H54 (cell line): Measurements from ENCODE around the gene CYTIP.

Source experiments
- DNase-seq: peaks from one replicate; pipeline ENCODE4 v3.0.0; 2011; ENCODE audit warnings: low spot score, mixed read lengths; ENCODE audit not compliant: insufficient read length
- FAIRE-seq: peaks from 3 replicates; lab custom pipeline; 2011; peaks lifted over from hg19 to GRCh38; lab: Jason Lieb, UNC
- POLR2A ChIP-seq: IDR thresholded peaks from 2 replicates; pipeline ENCODE4 v1.6.1; 2011; ENCODE audit warnings: low read depth, mild to moderate bottlenecking, low read length

The CYTIP gene

DNA sequence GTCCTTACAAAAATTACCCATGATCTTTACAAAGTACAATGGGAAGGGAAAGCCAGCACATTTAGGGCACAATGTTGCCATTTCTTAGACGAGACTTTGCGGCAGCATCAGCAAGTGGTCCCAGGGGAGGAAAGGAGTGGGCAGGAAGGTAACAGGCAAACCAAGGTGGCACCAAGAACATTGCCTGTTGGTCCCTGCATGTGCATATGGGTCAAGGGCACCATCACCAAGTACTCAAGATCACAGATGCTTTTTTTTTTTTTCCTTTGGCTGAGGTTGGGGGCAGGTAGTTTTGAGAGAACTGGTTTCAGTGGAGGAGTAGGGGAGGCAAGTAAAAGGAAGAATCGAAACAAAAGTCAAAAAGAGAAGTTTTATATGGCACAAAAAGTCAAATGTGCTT is 752 bp upstream of the CYTIP start:
- TF ChIP-seq POLR2A: no peak
- FAIRE-seq: no peak
- no peak for DNase-seq

DNA sequence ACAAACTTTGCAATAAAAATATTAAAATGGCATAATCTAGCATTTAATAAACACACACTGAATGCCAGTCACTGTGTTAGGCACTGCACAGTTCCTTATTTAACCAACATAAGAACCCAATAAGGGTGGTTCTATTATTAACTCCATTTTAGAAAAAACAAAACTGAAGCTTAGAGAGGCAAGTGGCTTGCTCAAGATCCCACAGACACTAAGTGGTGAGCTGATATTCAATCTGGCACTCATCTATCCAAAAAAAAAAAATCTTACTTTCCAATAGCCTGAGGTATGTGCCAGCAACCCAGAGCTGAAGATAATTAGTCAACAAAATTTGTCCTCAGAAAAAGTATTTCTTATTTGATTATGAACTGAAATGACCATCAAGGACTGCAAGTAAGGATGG is 799 bp downstream of the CYTIP start:
- no peak for DNase-seq
- no peak for FAIRE-seq
- no peak for TF ChIP-seq POLR2A

DNA sequence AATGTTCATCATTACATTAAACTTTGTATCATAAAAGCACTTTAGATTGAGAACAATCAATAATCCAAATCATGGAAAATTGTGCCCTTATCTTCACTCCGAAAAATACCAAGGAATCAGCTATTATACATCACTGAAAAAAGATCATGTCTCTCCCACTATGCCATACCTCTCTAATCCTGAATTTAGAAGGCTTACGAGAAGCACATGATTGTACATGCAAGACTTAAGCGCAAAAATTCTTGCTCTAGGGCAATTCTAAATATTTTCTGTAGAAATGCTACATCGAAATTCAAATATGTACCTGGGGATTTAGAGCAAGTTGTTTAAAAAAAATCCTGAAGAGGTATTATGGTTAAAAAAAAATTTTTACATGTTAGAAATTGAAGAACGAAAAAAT is 1.3 kb downstream of the CYTIP start:
- TF ChIP-seq POLR2A: no peak
- FAIRE-seq (no peak), DNase-seq (no peak)

DNA sequence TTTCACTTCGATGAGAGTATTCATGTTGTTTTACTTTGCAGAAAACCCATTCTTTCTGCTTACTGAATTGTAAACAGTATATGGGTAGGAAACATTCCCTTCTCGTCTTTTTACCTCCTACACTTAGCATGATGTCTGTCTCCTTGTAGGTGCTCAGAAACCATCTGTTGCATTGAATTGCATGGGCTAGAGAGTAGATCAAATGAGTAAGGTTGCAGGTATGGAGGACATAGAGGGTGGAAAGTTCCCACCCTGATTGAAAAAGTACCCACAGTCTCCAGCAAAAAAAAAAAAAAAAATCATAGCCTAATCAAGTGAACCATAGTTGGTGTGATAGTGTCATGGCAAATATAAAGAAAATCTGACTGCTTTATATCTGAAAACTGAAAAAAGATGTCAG is 1.7 kb downstream of the CYTIP start:
- DNase-seq: no peak
- FAIRE-seq: no peak
- no peak for TF ChIP-seq POLR2A

DNA sequence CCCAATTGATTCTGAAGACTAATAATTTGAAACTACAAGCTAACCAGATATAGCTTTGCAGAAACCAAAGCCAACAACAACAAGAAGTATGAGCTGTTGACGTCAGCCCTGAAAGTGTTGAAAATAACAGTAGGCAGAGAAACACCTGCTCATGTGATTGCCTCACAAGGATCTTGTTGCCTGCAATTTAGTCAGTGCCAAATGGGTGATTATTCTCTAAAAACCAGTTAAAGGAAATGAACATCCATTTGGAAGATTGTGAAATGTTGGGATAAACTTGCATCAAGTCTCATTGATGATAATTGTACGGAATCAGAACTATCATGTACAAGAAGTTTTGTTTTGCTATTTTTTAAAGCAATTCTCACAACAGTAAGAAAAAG is 2.8 kb downstream of the CYTIP start:
- TF ChIP-seq POLR2A: no peak
- DNase-seq (no peak), FAIRE-seq (no peak)

DNA sequence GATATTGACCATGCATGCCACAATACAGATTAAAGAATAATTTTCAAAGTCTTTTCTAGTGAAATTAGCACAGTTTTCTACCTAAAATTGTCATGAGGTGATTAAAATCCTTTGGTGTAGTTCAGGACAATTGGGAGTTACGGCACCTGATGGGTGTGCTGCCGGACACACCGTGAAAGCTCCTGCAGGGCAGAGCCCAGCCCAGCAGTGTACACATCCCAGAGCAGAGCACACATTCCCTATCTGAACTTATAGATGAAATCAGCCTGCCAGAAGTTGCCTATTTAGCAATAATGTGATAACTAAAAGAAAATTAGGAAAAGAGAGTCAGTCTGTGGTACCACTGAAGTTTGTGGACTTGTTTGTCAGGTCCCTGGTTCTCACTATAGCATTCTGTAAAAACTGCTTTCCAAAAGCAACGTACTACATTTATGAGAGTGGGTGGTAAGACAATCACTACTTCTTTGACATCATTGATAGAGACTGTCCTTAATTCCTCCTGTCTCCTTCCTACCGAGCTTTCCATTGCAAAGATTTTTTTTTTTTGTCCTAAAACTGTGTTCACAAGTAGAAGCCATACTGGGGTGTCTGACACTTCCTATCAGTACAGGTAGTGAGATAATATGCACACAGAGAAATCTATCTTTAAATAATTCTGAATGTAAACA is 3.4 kb downstream of the CYTIP start:
- DNase-seq (no peak), FAIRE-seq (no peak)
- no peak for TF ChIP-seq POLR2A

DNA sequence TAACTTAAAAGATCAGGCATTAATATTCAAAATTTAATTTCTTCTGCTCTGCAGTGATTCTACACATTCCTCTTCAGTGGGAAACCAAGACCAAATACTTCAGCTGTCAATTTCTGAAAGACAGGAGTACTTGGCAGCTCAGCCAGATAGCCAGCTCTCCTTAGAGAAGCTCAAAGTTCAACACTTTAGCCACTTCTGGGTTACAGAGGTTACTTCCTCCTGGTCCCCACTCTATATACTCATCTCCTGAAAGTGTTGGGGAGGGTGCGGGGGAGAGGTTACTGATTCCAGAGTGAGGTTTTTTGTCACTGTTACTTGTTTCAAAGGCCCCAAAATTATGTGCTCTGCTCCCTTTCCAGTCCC is 4.1 kb downstream of the CYTIP start:
- no peak for FAIRE-seq
- DNase-seq: no peak
- TF ChIP-seq POLR2A: no peak

DNA sequence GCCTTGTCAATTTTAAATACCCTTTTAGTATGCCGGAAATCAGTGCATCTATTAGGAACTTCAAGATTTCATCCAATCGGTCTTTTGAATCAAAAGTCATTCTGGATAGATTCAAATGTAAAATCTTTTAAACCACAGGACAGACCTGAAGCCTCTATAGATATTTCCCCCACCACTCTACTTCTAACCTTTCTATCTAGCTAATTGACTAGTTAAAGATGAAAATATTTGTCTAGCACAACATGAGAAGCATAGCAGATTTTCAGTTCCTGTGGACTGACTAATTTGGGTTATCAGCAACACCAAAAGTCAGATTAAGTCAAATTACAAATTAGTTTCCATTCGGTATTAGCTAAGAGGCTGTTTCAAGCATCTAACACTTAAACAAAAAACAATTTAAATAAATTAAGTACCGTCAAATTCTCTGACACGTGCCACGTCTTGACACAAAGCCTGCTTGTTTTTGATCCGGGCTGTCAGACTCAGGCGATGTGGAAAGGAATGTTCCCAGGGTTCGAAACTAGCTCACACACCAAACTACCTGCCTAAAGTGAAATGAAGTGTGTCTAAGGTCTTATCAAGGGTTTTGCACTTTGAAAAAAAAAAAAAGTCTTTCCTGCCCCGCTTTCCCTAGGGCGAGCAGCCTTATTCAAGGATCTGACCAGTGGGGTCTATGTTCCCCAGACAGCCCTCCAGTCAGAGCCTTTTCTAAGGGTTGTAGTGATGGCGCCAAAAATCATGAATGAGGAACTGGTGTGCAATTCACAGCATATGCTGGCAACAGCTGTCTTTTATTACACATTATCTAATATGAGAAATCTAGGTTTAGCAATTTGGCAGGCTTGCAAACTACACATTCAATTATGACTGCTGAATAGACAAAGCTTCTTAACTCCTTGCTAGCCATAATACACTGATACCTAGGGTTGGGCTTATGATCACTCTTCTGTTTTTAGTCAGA is 4.7 kb downstream of the CYTIP start:
- DNase-seq (no peak), FAIRE-seq (no peak)

DNA sequence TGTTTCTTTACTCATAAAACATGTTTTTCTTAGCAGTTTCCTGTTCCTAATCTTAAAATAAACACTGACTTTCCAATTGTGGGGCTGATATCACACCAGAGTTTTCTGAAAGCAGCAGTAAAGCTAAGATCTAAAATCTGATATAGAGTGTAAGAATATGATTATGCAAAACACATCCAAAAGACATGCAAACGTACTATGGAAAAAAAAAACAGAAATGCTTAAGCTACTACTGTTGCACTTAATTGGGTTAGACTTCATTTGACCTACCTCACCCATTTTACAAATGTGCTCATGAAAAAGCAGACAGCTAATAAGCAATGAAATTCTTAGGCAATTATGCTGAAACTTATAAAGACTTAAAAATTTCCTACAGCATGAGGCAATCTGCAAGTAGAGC is 10.5 kb downstream of the CYTIP start:
- FAIRE-seq (no peak), DNase-seq (no peak)
- TF ChIP-seq POLR2A: no peak

More for the DNA sequence above, 4.7 kb downstream of the CYTIP start:
- TF ChIP-seq POLR2A: no peak

DNA sequence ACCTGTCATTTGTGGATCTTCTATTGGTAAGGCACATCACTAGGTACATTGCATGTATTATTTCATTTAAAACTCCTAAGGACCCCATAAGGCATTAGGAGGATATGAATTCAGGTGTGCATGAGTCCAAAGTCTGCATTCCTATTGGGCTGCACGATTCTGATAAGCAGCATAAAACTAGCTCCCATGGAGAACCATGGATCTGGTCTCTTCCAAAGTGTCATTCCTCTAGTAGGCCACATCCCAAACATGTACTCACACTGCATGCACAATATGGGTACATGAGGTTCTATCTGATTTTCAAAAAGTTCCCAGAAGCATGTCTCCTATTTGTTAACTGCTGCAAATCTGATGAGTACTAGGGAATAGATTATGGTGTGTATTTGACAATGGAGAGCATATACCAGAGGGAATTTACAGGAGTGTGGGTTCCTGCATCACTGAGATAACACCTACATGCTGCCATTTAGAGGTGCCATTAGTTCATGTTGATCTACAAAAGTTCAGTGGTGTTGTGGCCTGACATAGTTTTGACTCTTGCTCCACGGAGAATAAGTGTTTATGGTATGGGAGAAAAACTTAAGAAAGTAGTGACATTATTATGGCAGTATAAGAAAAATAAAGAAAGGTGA is 11.3 kb downstream of the CYTIP start:
- DNase-seq: no peak
- no peak for FAIRE-seq
- TF ChIP-seq POLR2A: no peak

DNA sequence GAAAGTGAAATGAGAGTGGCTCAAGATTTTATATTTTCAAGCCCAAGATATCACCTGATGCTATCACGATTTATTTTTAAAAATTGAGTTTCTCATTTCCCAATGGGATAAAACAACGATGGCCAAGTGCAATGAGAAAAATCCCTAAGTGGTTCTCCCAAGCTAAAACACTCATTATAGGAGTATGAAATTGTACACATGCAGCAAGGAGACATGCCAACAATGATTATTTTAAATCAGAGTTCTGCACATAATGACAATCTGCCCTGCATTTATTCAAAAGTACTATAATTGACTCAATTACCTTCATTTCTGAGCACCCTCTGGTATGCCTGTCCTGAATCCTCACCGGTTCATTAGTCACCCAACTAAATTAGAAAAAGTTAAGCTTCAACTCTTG is 12.7 kb downstream of the CYTIP start:
- no peak for TF ChIP-seq POLR2A
- DNase-seq (no peak), FAIRE-seq (no peak)

DNA sequence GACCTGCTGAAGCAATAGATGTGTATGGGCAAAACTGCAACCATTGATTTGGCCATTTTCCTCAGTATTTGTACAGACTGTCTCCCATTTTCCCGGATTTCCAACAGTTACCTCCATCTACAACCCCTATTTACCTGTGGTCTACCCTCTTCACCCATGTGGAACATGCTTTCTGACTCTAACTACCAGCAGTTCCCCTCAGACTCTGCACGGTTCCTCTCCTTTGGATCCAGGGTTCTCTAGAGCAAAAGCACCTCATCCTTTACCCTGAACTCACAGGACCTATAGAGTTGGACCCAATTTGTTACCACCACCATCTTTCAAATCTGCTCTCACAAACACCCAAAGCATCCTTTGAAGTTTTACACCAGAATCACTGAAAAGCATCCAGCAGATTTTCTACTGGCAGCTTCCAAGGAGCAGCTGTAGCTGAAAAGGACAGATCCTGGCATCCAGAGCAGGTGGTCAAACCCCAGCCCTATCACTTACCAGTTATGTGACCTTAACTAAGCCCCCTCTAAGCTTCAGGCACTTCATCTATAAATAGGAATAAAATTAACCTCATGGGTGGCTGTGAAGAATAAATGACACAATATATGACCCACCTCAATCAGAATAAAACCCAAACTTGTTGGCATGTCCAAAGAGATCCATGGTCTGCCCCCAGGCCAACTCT is 15.3 kb downstream of the CYTIP start:
- FAIRE-seq (no peak), DNase-seq (no peak)
- no peak for TF ChIP-seq POLR2A

DNA sequence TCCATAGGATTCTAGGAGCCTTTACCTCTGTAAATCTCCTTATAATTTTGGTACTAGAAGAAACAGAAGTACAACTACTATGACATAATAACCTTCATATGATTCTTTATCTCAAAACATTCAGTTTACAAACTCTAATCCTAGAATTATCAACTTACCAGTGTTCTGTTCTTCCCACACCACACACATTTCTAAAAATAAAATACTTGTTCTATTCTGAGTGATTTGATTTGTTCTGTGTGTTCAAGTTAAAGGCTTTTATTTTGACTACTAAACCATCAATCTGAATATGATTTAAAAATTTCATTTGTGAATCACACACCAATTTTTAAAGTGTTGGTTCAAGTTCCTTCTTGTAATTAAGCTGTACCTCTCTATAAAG is 16.0 kb downstream of the CYTIP start:
- FAIRE-seq (no peak), DNase-seq (no peak)
- no peak for TF ChIP-seq POLR2A

DNA sequence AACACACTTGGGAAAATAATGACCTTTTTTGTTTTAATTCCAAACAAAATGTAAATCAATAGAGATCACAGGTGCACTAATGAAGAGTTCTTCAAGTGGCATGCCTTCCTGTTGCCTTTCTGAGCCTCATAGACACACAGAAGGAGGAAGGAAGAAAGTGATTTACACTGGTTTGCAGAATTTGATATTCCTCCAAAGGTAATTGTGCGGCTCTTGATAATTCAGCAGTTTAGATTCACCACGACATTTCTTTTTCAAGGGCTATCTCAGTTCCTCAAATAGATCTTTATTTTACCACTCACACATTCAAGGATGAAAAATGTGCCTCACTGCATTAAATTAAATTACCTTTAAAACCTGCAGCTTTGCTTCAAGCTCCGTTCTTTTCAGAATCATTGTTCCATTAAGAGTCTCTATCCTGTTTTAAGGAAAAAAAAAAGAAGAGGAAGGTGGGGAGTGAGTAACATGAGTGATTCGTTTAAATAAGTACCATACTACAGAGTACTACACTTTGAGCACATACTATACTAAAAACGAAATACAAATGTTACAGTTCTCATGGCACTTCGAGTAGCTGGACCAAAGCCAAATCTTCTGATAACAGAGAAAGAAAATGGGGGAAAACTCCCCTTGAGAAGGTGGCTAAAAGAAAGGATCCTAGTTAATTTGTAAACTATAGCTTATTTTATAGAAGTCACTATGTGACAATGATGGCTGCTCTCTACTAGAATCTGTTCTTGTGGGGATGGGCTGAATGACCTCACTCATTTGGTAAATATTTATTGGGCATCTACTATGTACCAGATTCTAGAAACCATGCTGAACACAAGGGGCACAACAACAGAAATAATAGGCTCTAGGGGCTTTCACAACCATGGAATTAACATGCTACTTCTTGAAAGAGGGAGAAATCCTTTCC is 16.6 kb downstream of the CYTIP start:
- no peak for TF ChIP-seq POLR2A
- no peak for FAIRE-seq
- DNase-seq: no peak
